KMS-11 (cell line): ENCODE results near the gene IL1RAPL2.

Experiments used
- H2AFZ ChIP-seq: fragments of 200-600 bp; sonication (generic); 2 replicates; pipeline ENCODE4 v1.6.1; 2016; ENCODE audit warnings: antibody characterized with exemption, mixed run types, low read depth
- H3K27ac ChIP-seq: fragments of 200-600 bp; sonication (generic); 2 replicates; pipeline ENCODE4 v1.6.1; 2016; ENCODE audit warnings: mild to moderate bottlenecking, mixed run types
- H3K27me3 ChIP-seq: fragments of 200-600 bp; sonication (generic); 2 replicates; pipeline ENCODE4 v1.6.1; 2017; ENCODE audit warnings: mild to moderate bottlenecking, low read depth, mixed run types, moderate library complexity; ENCODE audit not compliant: insufficient read depth
- H3K36me3 ChIP-seq: fragments of 200-600 bp; sonication (generic); 2 replicates; pipeline ENCODE4 v1.6.1; 2017; ENCODE audit warnings: mild to moderate bottlenecking, mixed run types; ENCODE audit not compliant: insufficient read depth
- H3K4me1 ChIP-seq: fragments of 200-600 bp; sonication (generic); 2 replicates; pipeline ENCODE4 v1.6.1; 2016; ENCODE audit warnings: mild to moderate bottlenecking, low read depth, mixed run types; ENCODE audit not compliant: poor library complexity, severe bottlenecking
- H3K4me2 ChIP-seq: fragments of 200-600 bp; sonication (generic); 2 replicates; pipeline ENCODE4 v1.7.0; 2016; ENCODE audit warnings: mild to moderate bottlenecking, mixed run types
- H3K4me3 ChIP-seq: fragments of 200-600 bp; sonication (generic); IDR thresholded peaks from 2 replicates; pipeline ENCODE4 v1.6.1; 2017; ENCODE audit warnings: low read depth, low read length, mixed read lengths; ENCODE audit not compliant: insufficient read depth
- H3K79me2 ChIP-seq: fragments of 200-600 bp; sonication (generic); 2 replicates; pipeline ENCODE4 v1.6.1; 2016; ENCODE audit warnings: low read depth, mixed run types; ENCODE audit not compliant: insufficient read depth
- H3K9ac ChIP-seq: fragments of 200-600 bp; sonication (generic); 2 replicates; pipeline ENCODE4 v1.6.1; 2016; ENCODE audit warnings: mild to moderate bottlenecking, mixed run types
- H4K20me1 ChIP-seq: fragments of 200-600 bp; sonication (generic); 2 replicates; pipeline ENCODE4 v1.6.1; 2016; ENCODE audit warnings: mild to moderate bottlenecking, mixed run types; ENCODE audit not compliant: insufficient read depth
- TF ChIP-seq, protein P1 (sequence below): fragments of 200-600 bp; sonication (generic); conservative IDR thresholded peaks from 2 replicates; pipeline ENCODE4 v1.6.1; 2017; ENCODE audit warnings: low read depth, mild to moderate bottlenecking, antibody characterized with exemption, low read length, moderate library complexity, mixed read lengths

IL1RAPL2 gene

GRCh38 chrX:104929324-104929723 is 363.3 kb downstream of the IL1RAPL2 start:
- H3K27me3 ChIP-seq: no peaks in the 10 kb centered on the region
- H3K9ac ChIP-seq: no peak overlapping the region
- H2AFZ ChIP-seq: no peak overlapping the region
- H3K4me2 ChIP-seq: no peak overlapping the region
- TF ChIP-seq, protein P1, sequence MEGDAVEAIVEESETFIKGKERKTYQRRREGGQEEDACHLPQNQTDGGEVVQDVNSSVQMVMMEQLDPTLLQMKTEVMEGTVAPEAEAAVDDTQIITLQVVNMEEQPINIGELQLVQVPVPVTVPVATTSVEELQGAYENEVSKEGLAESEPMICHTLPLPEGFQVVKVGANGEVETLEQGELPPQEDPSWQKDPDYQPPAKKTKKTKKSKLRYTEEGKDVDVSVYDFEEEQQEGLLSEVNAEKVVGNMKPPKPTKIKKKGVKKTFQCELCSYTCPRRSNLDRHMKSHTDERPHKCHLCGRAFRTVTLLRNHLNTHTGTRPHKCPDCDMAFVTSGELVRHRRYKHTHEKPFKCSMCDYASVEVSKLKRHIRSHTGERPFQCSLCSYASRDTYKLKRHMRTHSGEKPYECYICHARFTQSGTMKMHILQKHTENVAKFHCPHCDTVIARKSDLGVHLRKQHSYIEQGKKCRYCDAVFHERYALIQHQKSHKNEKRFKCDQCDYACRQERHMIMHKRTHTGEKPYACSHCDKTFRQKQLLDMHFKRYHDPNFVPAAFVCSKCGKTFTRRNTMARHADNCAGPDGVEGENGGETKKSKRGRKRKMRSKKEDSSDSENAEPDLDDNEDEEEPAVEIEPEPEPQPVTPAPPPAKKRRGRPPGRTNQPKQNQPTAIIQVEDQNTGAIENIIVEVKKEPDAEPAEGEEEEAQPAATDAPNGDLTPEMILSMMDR: no peak
- H3K4me1 ChIP-seq: no peaks in the 10 kb centered on the region
- H4K20me1 ChIP-seq: no peaks in the 10 kb centered on the region
- H3K79me2 ChIP-seq: no peaks in the 10 kb centered on the region
- no peak overlapping the region for H3K27ac ChIP-seq
- no peaks in the 10 kb centered on the region for H3K36me3 ChIP-seq
- H3K4me3 ChIP-seq: no peak overlapping the region

GRCh38 chrX:104935581-104935980 is 369.6 kb downstream of the IL1RAPL2 start:
- Histone ChIP-seq H3K4me1 (no peaks in the 10 kb centered on the region), H2AFZ (no peak overlapping the region), H3K27me3 (no peaks in the 10 kb centered on the region), H3K36me3 (no peaks in the 10 kb centered on the region), H3K4me3 (no peak overlapping the region), H3K79me2 (no peaks in the 10 kb centered on the region), H4K20me1 (no peaks in the 10 kb centered on the region), H3K4me2 (no peak overlapping the region), H3K27ac (no peak overlapping the region), H3K9ac (no peak overlapping the region)
- TF ChIP-seq, protein P1: no peak

DNA sequence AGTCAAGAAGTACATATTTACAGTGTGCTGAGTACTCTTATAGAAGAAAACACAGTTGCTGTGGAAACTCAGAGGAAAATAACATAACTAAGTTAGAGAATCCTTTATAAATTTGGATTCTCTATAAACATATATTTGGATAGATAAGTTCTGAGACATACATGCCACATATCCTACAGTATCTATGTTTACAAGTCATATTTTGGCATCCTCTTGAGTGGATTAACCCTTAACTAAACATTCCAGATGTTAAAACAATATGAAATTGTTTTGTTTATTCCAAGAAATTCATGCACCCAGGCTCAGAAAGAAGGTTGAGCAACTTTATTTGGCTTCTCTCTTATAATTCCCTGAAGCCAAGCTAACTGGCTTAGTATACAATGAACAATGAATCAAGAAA is 387.3 kb downstream of the IL1RAPL2 start:
- H3K9ac ChIP-seq: no peak overlapping the region
- no peak overlapping the region for H3K4me3 ChIP-seq
- H3K36me3 ChIP-seq: no peaks in the 10 kb centered on the region
- no peak overlapping the region for H3K4me2 ChIP-seq
- H2AFZ ChIP-seq: no peak overlapping the region
- H3K4me1 ChIP-seq: no peaks in the 10 kb centered on the region
- H3K79me2 ChIP-seq: no peaks in the 10 kb centered on the region
- TF ChIP-seq, protein P1: no peak
- no peaks in the 10 kb centered on the region for H3K27me3 ChIP-seq
- H4K20me1 ChIP-seq: no peaks in the 10 kb centered on the region
- H3K27ac ChIP-seq: no peak overlapping the region

DNA sequence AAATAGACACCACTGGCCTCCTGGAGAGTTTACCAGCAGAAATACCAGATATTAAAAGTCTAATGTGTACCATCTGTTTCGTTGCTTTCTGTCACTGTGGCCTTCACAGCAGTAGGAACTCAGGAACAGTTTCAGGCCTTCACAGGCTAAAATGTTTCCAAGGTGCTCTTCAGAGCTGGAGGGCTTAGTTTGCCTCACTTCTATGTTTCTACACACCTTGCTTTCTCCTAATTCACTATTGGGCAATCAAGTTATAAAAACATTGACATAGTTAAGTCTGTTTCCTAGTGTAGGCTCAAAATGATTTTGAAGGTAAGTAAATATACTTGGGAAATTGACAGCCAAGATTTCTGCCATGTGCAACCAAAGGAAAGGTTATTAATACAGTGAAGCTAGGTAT is 395.9 kb downstream of the IL1RAPL2 start:
- H3K9ac ChIP-seq: no peak overlapping the region
- no peaks in the 10 kb centered on the region for H3K27me3 ChIP-seq
- no peak overlapping the region for H3K4me2 ChIP-seq
- no peak overlapping the region for H3K27ac ChIP-seq
- no peaks in the 10 kb centered on the region for H3K79me2 ChIP-seq
- H4K20me1 ChIP-seq: no peaks in the 10 kb centered on the region
- no peak overlapping the region for H2AFZ ChIP-seq
- no peaks in the 10 kb centered on the region for H3K36me3 ChIP-seq
- H3K4me3 ChIP-seq: no peak overlapping the region
- TF ChIP-seq, protein P1: no peak
- no peaks in the 10 kb centered on the region for H3K4me1 ChIP-seq

GRCh38 chrX:104968241-104968640 is 402.2 kb downstream of the IL1RAPL2 start:
- Histone ChIP-seq H3K27ac (no peak overlapping the region), H3K4me2 (no peak overlapping the region), H3K36me3 (no peaks in the 10 kb centered on the region), H3K79me2 (no peaks in the 10 kb centered on the region), H3K4me1 (no peaks in the 10 kb centered on the region), H4K20me1 (no peaks in the 10 kb centered on the region), H2AFZ (no peak overlapping the region), H3K9ac (no peak overlapping the region), H3K4me3 (no peak overlapping the region), H3K27me3 (no peaks in the 10 kb centered on the region)
- TF ChIP-seq, protein P1: no peak
